GM23338 (cell line): ENCODE measurements around the gene OR13A1. TPM values are rescaled to one million over a fixed set of nuclear protein-coding genes. Genes with fewer than 3 reads are reported as not detected.

Experiments used
- ATAC-seq: fragments of 200-7000 bp; cut with Tn5 transposase; 3 replicates; pipeline ENCODE4 v1.9.1; 2020
- DNase-seq: peaks from one replicate; pipeline ENCODE4 v3.0.0-alpha.2; 2015; ENCODE audit warnings: low spot score
- H2AFZ ChIP-seq: fragments of 200-600 bp; sonication (generic); 2 replicates; pipeline ENCODE4 v1.8.0; 2016; ENCODE audit warnings: antibody characterized with exemption, mild to moderate bottlenecking, moderate library complexity
- H3F3A ChIP-seq: fragments of 200-600 bp; sonication (generic); replicated peaks from 2 replicates; pipeline ENCODE4 v1.8.0; 2017; ENCODE audit warnings: antibody characterized with exemption, mixed run types, low read depth
- H3K27ac ChIP-seq: fragments of 200-600 bp; sonication (generic); 2 replicates; pipeline ENCODE4 v1.6.1; 2016; ENCODE audit warnings: low read depth
- H3K27me3 ChIP-seq: fragments of 200-600 bp; sonication (generic); 2 replicates; pipeline ENCODE4 v1.8.0; 2016; ENCODE audit warnings: mild to moderate bottlenecking, mixed run types, moderate library complexity; ENCODE audit not compliant: insufficient read depth
- H3K36me3 ChIP-seq: fragments of 200-600 bp; sonication (generic); 2 replicates; pipeline ENCODE4 v1.8.0; 2016; ENCODE audit warnings: mild to moderate bottlenecking; ENCODE audit not compliant: insufficient read depth
- H3K4me1 ChIP-seq: fragments of 200-600 bp; sonication (generic); 2 replicates; pipeline ENCODE4 v1.8.0; 2016; ENCODE audit warnings: mild to moderate bottlenecking, moderate library complexity; ENCODE audit not compliant: insufficient read depth
- H3K4me2 ChIP-seq: fragments of 200-600 bp; sonication (generic); 2 replicates; pipeline ENCODE4 v1.7.1; 2017; ENCODE audit warnings: mixed run types
- H3K4me3 ChIP-seq: fragments of 200-600 bp; sonication (generic); 2 replicates; pipeline ENCODE4 v1.6.1; 2016; ENCODE audit warnings: mixed run types
- H3K79me2 ChIP-seq: fragments of 200-600 bp; sonication (generic); replicated peaks from 2 replicates; pipeline ENCODE4 v1.8.0; 2017; ENCODE audit warnings: mild to moderate bottlenecking; ENCODE audit not compliant: insufficient read depth
- H3K9me2 ChIP-seq: fragments of 200-600 bp; sonication (generic); 2 replicates; pipeline ENCODE4 v1.8.0; 2017; ENCODE audit not compliant: insufficient read depth
- H4K20me1 ChIP-seq: fragments of 200-600 bp; sonication (generic); replicated peaks from 2 replicates; pipeline ENCODE4 v1.8.0; 2017; ENCODE audit warnings: mild to moderate bottlenecking; ENCODE audit not compliant: insufficient read depth
- H3K27ac Mint-ChIP-seq: 2 replicates; pipeline ENCODE4 v1.8.0; 2020; ENCODE audit warnings: inconsistent platforms, mild to moderate bottlenecking, moderate library complexity, mixed read lengths
- H3K27me3 Mint-ChIP-seq: 3 replicates; pipeline ENCODE4 v1.8.0; 2022; ENCODE audit warnings: low read depth, mild to moderate bottlenecking, moderate library complexity, mixed read lengths, inconsistent platforms; ENCODE audit not compliant: insufficient read depth, poor library complexity
- H3K36me3 Mint-ChIP-seq: 3 replicates; pipeline ENCODE4 v1.8.0; 2021; ENCODE audit warnings: low read depth, mild to moderate bottlenecking, inconsistent platforms, moderate library complexity, mixed read lengths
- H3K4me1 Mint-ChIP-seq: 3 replicates; pipeline ENCODE4 v1.8.0; 2020; ENCODE audit warnings: mild to moderate bottlenecking, inconsistent platforms, mixed read lengths
- H3K4me3 Mint-ChIP-seq: 3 replicates; pipeline ENCODE4 v1.8.0; 2021; ENCODE audit warnings: moderate library complexity, mild to moderate bottlenecking, inconsistent platforms, mixed read lengths
- H3K9me3 Mint-ChIP-seq: 3 replicates; pipeline ENCODE4 v1.8.0; 2020; ENCODE audit warnings: moderate library complexity, mild to moderate bottlenecking, inconsistent platforms, mixed read lengths
- CREB1 ChIP-seq: fragments of 250-450 bp; sonication (Bioruptor Pico); IDR thresholded peaks from 2 replicates; pipeline ENCODE4 v1.5.0; 2020; ENCODE audit warnings: low read depth, mild to moderate bottlenecking, moderate library complexity
- ETS1 ChIP-seq: IDR thresholded peaks from 2 replicates; pipeline ENCODE4 v1.6.1; 2016; ENCODE audit warnings: antibody characterized with exemption
- EZH2 ChIP-seq: fragments of 200-600 bp; sonication (generic); IDR thresholded peaks from one replicate; pipeline ENCODE4 v1.8.0; 2017; ENCODE audit warnings: antibody characterized with exemption, mild to moderate bottlenecking, low read depth; ENCODE audit not compliant: unreplicated experiment
- JUNB ChIP-seq: IDR thresholded peaks from one replicate; pipeline ENCODE4 v1.6.1; 2016; ENCODE audit warnings: antibody characterized with exemption; ENCODE audit not compliant: unreplicated experiment
- POLR2AphosphoS5 ChIP-seq: IDR thresholded peaks from 2 replicates; pipeline ENCODE4 v1.6.1; 2016; ENCODE audit warnings: antibody characterized with exemption, low read depth
- STAT1 ChIP-seq: IDR thresholded peaks from one replicate; pipeline ENCODE4 v1.6.1; 2016; ENCODE audit warnings: antibody characterized with exemption; ENCODE audit not compliant: unreplicated experiment
- ZNF114 ChIP-seq: fragments of 250-450 bp; sonication (Bioruptor Pico); IDR thresholded peaks from 2 replicates; pipeline ENCODE4 v1.5.0; 2020; ENCODE audit warnings: mild to moderate bottlenecking, moderate library complexity
- ZNF331 ChIP-seq: fragments of 250-450 bp; sonication (Bioruptor Pico); IDR thresholded peaks from 2 replicates; pipeline ENCODE4 v1.5.0; 2020; ENCODE audit warnings: low read depth, mild to moderate bottlenecking, moderate library complexity
- polyA plus RNA-seq: library from polyadenylated mRNA; unstranded; fragments of >200 nt; fragmentation: Nextera tagmentation; extraction: Ambion mirVana; gene quantifications from 2 replicates; pipeline ENCODE4 v1.2.1, GENCODE V29; 2016
- total RNA-seq: library from RNA; depleted of rRNA; stranded (reverse); fragments of >200 nt; shearing (Covaris generic); gene quantifications from 2 replicates; pipeline ENCODE4 v1.2.3, GENCODE V29; 2014
- TF ChIP-seq, protein P1 (sequence below): IDR thresholded peaks from one replicate; pipeline ENCODE4 v1.6.1; 2018; ENCODE audit warnings: antibody characterized with exemption; ENCODE audit not compliant: unreplicated experiment
- TF ChIP-seq, protein P2 (sequence below), 2 experiments: fragments of 200-600 bp in 1 of 2; sonication (generic) in 1 of 2; conservative IDR thresholded peaks; 2 replicates each; pipeline versions ENCODE4 v1.5.1 to v1.6.1; 2016 to 2017; ENCODE audit warnings: antibody characterized with exemption in 2 of 2, low read depth in 2 of 2, mild to moderate bottlenecking in 2 of 2, moderate library complexity in 1 of 2

Gene OR13A1
- total and polyA plus RNA-seq, 2 experiments from 2014 or later: 0.21 TPM; not detected in 1

- TF ChIP-seq, protein P1, sequence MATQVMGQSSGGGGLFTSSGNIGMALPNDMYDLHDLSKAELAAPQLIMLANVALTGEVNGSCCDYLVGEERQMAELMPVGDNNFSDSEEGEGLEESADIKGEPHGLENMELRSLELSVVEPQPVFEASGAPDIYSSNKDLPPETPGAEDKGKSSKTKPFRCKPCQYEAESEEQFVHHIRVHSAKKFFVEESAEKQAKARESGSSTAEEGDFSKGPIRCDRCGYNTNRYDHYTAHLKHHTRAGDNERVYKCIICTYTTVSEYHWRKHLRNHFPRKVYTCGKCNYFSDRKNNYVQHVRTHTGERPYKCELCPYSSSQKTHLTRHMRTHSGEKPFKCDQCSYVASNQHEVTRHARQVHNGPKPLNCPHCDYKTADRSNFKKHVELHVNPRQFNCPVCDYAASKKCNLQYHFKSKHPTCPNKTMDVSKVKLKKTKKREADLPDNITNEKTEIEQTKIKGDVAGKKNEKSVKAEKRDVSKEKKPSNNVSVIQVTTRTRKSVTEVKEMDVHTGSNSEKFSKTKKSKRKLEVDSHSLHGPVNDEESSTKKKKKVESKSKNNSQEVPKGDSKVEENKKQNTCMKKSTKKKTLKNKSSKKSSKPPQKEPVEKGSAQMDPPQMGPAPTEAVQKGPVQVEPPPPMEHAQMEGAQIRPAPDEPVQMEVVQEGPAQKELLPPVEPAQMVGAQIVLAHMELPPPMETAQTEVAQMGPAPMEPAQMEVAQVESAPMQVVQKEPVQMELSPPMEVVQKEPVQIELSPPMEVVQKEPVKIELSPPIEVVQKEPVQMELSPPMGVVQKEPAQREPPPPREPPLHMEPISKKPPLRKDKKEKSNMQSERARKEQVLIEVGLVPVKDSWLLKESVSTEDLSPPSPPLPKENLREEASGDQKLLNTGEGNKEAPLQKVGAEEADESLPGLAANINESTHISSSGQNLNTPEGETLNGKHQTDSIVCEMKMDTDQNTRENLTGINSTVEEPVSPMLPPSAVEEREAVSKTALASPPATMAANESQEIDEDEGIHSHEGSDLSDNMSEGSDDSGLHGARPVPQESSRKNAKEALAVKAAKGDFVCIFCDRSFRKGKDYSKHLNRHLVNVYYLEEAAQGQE: no peak
- no peak for TF ChIP-seq JUNB
- no peak for TF ChIP-seq ZNF331
- TF ChIP-seq, protein P2, sequence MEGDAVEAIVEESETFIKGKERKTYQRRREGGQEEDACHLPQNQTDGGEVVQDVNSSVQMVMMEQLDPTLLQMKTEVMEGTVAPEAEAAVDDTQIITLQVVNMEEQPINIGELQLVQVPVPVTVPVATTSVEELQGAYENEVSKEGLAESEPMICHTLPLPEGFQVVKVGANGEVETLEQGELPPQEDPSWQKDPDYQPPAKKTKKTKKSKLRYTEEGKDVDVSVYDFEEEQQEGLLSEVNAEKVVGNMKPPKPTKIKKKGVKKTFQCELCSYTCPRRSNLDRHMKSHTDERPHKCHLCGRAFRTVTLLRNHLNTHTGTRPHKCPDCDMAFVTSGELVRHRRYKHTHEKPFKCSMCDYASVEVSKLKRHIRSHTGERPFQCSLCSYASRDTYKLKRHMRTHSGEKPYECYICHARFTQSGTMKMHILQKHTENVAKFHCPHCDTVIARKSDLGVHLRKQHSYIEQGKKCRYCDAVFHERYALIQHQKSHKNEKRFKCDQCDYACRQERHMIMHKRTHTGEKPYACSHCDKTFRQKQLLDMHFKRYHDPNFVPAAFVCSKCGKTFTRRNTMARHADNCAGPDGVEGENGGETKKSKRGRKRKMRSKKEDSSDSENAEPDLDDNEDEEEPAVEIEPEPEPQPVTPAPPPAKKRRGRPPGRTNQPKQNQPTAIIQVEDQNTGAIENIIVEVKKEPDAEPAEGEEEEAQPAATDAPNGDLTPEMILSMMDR (conservative IDR thresholded peaks at IDR 0.05; ENCODE audit: low read depth in 2 of 2): no peak
Measured at GRCh38 chr10:45319702-45320101, 4.3 kb upstream of the OR13A1 start (continued).

GRCh38 chr10:45313264-45313873 is 2.0 kb downstream of the OR13A1 start:
- H3K4me3 Mint-ChIP-seq: no peak overlapping the region
- peaks cover under 1% of the 10 kb centered on the region; the same call in 1 of the 3 replicates for H3K4me1 Mint-ChIP-seq
- Histone ChIP-seq H4K20me1 (no peaks in the 10 kb centered on the region), H3K36me3 (no peaks in the 10 kb centered on the region; the same call in 1 of the 2 replicates), H3K79me2 (no peaks in the 10 kb centered on the region), H3K4me1 (peaks cover 7% of the 10 kb centered on the region), H3K4me2 (no peak overlapping the region), H3F3A (no peaks in the 10 kb centered on the region), H3K9me2 (no peaks in the 10 kb centered on the region), H3K27ac (no peak overlapping the region), H3K4me3 (no peak overlapping the region), H3K27me3 (no peaks in the 10 kb centered on the region), H2AFZ (no peak overlapping the region)
- no peaks in the 10 kb centered on the region for H3K36me3 Mint-ChIP-seq
- H3K27me3 Mint-ChIP-seq: no peaks in the 10 kb centered on the region
- DNase-seq (no peak), ATAC-seq (no peak)
- H3K9me3 Mint-ChIP-seq: no peaks in the 10 kb centered on the region; the same call in 2 of the 3 replicates
- H3K27ac Mint-ChIP-seq: no peak overlapping the region
- no peak for TF ChIP-seq ZNF331
- TF ChIP-seq, protein P1: no peak
- TF ChIP-seq ZNF114: no peak
- no peak for TF ChIP-seq CREB1 (CRISPR knock-in tag)
- TF ChIP-seq ETS1: no peak
- TF ChIP-seq JUNB: no peak
- no peak for TF ChIP-seq POLR2AphosphoS5
- no peak for TF ChIP-seq STAT1
- TF ChIP-seq EZH2: no peak
